Measurements from ENCODE around the gene ABHD11.

The ABHD11 gene

DNA sequence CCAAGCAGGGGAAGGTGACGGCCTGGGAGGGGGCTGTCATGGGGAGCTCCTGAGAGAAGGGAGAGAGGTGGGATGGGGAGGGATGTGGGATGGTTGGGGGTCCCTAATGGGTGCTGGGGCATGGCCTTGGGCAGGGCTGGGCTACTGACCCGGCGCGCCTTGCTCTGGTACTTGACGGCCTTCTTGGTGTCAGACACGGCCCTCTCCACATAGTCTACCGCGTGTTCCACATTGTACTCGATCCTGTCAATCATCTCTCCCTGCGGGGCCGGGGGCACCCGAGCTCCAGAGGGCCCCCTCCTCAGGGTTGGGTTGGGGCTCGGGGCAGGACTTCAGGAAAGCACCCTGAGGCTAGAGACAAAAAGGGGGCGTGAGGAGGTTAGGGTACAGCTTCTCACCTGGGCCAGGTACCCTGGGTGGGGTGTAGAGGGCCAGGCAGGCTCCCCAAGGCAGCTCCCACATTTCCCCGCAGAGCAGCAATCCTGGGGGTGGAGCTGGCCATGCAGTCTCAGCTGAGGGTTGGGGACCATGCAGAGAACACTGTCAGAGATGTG is 37.9 kb downstream of the ABHD11 start:
- DNase-seq: no peak

DNA sequence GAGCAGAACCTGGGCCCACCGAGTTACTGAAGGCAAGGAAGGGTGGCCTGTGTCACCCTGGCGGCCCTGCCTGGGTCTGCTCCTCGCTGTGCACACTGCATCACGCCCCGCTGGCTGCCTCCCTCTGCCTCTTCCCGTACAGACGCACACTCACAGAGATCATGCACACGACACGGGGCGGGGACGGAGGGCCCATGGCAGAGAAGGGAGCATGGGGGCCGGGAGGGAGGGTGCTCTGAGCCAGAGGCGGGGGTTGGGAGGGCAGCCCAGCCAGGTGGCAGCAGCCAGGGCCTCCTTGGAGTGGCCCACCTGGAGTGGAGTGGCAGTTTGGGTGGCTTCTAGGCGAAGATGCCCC is 38.6 kb downstream of the ABHD11 start:
- no peak for DNase-seq

DNA sequence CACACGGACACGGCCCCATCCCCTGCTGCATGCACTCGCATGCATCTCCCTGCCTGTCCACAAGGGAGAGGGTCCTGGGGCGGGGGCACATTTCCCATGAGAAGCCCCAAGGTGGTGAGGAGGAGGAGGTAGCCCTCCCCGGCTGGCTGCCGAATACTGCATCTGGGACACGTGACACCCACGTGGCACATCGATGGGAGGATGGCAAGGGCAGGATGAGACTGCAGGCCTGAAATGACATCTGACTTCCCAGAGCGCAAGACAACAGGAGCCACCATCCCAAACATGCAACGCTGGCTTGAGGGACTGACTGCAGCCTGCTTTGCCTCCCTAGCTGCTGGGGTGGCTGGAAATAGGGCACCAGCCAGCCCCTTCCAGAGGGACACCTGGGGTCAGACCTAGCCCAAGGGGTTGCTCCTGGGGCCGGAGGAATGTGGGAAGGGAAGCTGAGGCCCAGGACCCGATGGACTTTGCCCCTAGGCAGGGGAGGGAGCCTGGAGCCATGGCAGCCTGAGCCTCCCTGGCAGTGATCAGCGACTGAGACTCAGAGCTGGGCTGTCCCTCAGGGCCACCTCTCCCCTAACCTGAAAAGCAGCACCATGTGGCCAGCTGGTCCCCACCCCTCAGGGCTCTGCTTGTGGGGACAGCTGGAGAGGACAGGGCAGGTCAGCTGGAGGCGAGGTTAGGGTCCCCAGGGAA is 39.1 kb downstream of the ABHD11 start:
- DNase-seq: no peak

DNA sequence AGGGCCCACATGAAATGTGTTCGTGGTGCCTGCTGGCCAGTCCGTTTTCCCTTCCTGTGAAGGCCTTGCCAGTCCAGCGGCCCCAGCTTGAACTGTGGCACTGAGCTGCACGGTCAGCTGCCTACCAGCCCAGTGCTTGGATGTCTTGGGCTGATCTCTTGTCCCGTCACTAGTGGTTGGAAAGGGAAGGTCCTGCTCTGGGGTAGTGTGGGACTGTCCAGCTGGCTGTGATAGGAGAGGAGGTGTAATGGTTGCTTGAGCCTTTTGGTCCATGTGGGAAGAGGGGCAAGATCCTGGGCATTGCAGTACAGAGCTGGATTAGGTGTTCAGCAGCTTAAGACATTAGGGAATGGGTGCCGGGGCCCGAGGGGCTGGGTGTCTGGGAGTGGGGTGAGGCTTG is 40.2 kb downstream of the ABHD11 start:
- no peak for DNase-seq

DNA sequence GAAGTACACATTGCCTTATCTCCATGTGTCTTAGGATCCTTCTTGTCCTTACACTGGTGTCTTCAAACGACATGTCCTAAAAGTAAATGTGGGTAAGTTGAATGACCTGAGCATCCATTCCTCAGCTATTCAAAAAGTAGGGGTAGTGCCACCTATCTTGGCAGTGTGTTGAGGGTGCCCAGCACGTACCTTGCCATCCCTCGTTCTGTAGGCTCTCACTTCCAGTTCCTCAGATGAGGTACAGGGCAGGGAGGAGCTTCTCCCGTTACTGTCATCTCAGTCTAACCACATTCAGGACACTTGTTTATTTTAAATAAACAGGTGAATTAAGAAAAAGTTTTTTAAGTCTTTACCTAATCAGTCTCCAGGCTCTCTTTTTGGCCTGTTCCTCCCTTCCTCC is 42.2 kb downstream of the ABHD11 start:
- DNase-seq: no peak

DNA sequence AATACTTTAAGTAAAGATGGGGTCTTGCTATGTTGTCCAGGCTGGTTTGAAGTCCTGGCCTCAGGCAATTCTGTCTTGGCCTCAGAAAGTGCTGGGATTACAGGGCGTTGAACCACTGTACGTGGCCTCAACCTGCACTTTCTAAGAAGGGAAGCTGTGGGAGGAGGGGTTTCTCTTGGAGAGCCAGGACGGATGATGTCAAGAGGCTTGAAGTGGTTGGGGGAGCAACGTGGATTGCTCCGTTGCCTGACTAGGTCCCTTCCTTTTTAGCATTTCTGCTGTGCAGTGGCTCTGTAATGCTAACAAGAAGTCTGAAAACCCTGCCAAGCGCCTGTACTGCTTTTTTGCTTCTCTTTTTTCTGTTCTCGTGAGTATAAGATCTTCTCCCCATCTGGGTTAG is 48.0 kb downstream of the ABHD11 start:
- no peak for DNase-seq

DNA sequence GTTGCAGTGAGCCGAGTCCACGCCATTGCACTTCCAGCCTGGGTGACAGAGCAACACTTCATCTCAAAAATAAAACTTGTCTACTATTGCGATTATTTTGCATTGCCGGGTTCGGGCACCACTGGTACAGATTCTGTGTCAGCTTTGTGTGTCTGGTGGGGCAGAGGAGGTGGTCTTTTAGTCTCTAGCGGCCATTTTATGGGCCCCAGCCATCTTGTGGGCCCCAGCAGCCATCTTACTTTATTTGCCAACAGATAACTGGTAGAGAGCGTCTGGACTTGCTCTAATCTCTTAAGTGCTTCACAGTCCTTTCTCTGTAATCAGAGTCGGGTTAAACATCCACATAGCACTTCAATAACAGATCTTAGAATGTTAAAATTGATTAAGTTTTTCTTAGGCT is 50.3 kb downstream of the ABHD11 start:
- no peak for DNase-seq
